Measurements from ENCODE around the gene SRCIN1. TPM values are rescaled to one million over a fixed set of nuclear protein-coding genes. Genes with fewer than 3 reads are reported as not detected.

The SRCIN1 gene
- total RNA-seq, 4 donors from 2014 or later, result 1.8 to 8.8 (median 5.2) TPM

- WGBS, 2 donors (ENCODE audit: low coverage in 1 of 2), result 79 to 86% methylated on average over 3 to 4 of the region's 4 CpGs
- H3K36me3 ChIP-seq, result no peaks in the 10 kb centered on the region
- H3K27ac ChIP-seq, result no peak overlapping the region
- H3K4me3 ChIP-seq, result no peak overlapping the region
- intact Hi-C loops (cut with DNase I; ENCODE audit: low total_unique reads) (no loop called here), in situ Hi-C loops (cut with MboI; ENCODE audit: low pct_ligation_motif_present in 1 of 4, low pct_unique_long_range_greater_than_20kb in 1 of 4, low sequenced_read_pairs in 3 of 4) (no loop called here)
- H3K4me1 ChIP-seq, result no peaks in the 10 kb centered on the region
- peaks cover 9% of the 10 kb centered on the region for H3K27me3 ChIP-seq
- H3K9me3 ChIP-seq, result no peaks in the 10 kb centered on the region
- DNase-seq, result no peak
- TF ChIP-seq POLR2AphosphoS5 (IDR thresholded peaks at IDR 0.05), result no peak
- no peak for TF ChIP-seq EP300 (IDR thresholded peaks at IDR 0.05; ENCODE audit: low read depth)
- TF ChIP-seq POLR2A (IDR thresholded peaks at IDR 0.05), result no peak
- no peak for TF ChIP-seq CTCF (IDR thresholded peaks at IDR 0.05)
These were observed 32.2 kb upstream of the SRCIN1 start for GRCh38 chr17:38637951-38638350.

DNA sequence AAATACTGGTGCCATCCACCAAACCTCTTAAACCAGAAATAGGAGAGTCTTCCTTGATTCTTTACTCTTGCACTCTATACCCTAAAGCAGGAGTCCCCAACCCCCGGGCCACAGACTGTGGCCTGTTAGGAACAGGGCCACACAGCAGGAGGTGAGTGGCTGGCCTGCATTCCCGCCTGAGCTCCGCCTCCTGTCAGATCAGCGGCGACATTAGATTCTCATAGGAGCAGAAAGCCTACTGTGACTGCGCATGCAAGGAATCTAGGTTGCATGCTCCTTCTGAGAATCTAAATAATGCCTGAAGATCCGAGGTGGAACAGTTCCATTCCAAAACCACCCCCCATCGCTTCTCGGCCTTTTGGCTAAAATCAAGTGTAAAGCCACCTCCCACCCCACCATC lies 30.3 kb upstream of the SRCIN1 start:
- Histone ChIP-seq H3K36me3 (no peaks in the 10 kb centered on the region), H3K4me1 (no peaks in the 10 kb centered on the region), H3K4me3 (no peak overlapping the region), H3K27ac (no peak overlapping the region), H3K9me3 (no peaks in the 10 kb centered on the region), H3K27me3 (peaks cover 4% of the 10 kb centered on the region)
- DNase-seq, result no peak
- WGBS, 2 donors (ENCODE audit: low coverage in 1 of 2), result 73 to 82% methylated on average over 2 to 9 of the region's 9 CpGs
- no peak for TF ChIP-seq POLR2AphosphoS5 (IDR thresholded peaks at IDR 0.05)
- TF ChIP-seq POLR2A (IDR thresholded peaks at IDR 0.05), result no peak
- TF ChIP-seq CTCF (IDR thresholded peaks at IDR 0.05), result no peak
- TF ChIP-seq EP300 (IDR thresholded peaks at IDR 0.05; ENCODE audit: low read depth), result no peak
- intact Hi-C loops (cut with DNase I; ENCODE audit: low total_unique reads) (no loop called here), in situ Hi-C loops (cut with MboI; ENCODE audit: low pct_ligation_motif_present in 1 of 4, low pct_unique_long_range_greater_than_20kb in 1 of 4, low sequenced_read_pairs in 3 of 4) (no loop called here)

- H3K4me3 ChIP-seq, result no peak overlapping the region
- no peaks in the 10 kb centered on the region for H3K4me1 ChIP-seq
- intact Hi-C loops (cut with DNase I; ENCODE audit: low total_unique reads) (no loop called here), in situ Hi-C loops (cut with MboI; ENCODE audit: low pct_ligation_motif_present in 1 of 4, low pct_unique_long_range_greater_than_20kb in 1 of 4, low sequenced_read_pairs in 3 of 4) (no loop called here)
- no peaks in the 10 kb centered on the region for H3K9me3 ChIP-seq
- no peaks in the 10 kb centered on the region for H3K36me3 ChIP-seq
- no peak for DNase-seq
- TF ChIP-seq EP300 (IDR thresholded peaks at IDR 0.05; ENCODE audit: low read depth) (no peak), CTCF (IDR thresholded peaks at IDR 0.05) (no peak), POLR2AphosphoS5 (IDR thresholded peaks at IDR 0.05) (no peak), POLR2A (IDR thresholded peaks at IDR 0.05) (no peak)
- WGBS, 2 donors (ENCODE audit: low coverage in 1 of 2), result 33 to 64% methylated on average over 2 to 6 of the region's 6 CpGs
- H3K27ac ChIP-seq, result no peak overlapping the region
- H3K27me3 ChIP-seq, result no peaks in the 10 kb centered on the region
These were observed 26.6 kb upstream of the SRCIN1 start for GRCh38 chr17:38632334-38632733.

GRCh38 chr17:38628441-38628840 lies 22.7 kb upstream of the SRCIN1 start:
- 59 to 61% methylated on average over 3 of the region's 3 CpGs for WGBS, 2 donors (ENCODE audit: low coverage in 1 of 2)
- intact Hi-C loops (cut with DNase I; ENCODE audit: low total_unique reads), result no loop called here
- no peak for DNase-seq
- H3K4me3 ChIP-seq, result no peak overlapping the region
- no peaks in the 10 kb centered on the region for H3K4me1 ChIP-seq
- H3K9me3 ChIP-seq, result no peaks in the 10 kb centered on the region
- no peak for TF ChIP-seq EP300 (IDR thresholded peaks at IDR 0.05; ENCODE audit: low read depth)
- no peak for TF ChIP-seq POLR2AphosphoS5 (IDR thresholded peaks at IDR 0.05)
- no peak for TF ChIP-seq POLR2A (IDR thresholded peaks at IDR 0.05)
- TF ChIP-seq CTCF (IDR thresholded peaks at IDR 0.05), result no peak
- no peak overlapping the region for H3K27ac ChIP-seq
- in situ Hi-C loops (cut with MboI; ENCODE audit: low pct_ligation_motif_present in 1 of 4, low pct_unique_long_range_greater_than_20kb in 1 of 4, low sequenced_read_pairs in 3 of 4), result no loop called here
- peaks cover 8% of the 10 kb centered on the region for H3K27me3 ChIP-seq
- H3K36me3 ChIP-seq, result no peaks in the 10 kb centered on the region
